KMS-11 (cell line): ENCODE results near the gene KCNA2.
A peak's percentile ranks its signal among the peaks of the same experiment; 100 is the strongest.

Experiments
- H2AFZ ChIP-seq: fragments of 200-600 bp; sonication (generic); 2 replicates; pipeline ENCODE4 v1.6.1; 2016; ENCODE audit warnings: antibody characterized with exemption, mixed run types, low read depth
- H3K27ac ChIP-seq: fragments of 200-600 bp; sonication (generic); 2 replicates; pipeline ENCODE4 v1.6.1; 2016; ENCODE audit warnings: mild to moderate bottlenecking, mixed run types
- H3K27me3 ChIP-seq: fragments of 200-600 bp; sonication (generic); 2 replicates; pipeline ENCODE4 v1.6.1; 2017; ENCODE audit warnings: mild to moderate bottlenecking, low read depth, mixed run types, moderate library complexity; ENCODE audit not compliant: insufficient read depth
- H3K36me3 ChIP-seq: fragments of 200-600 bp; sonication (generic); 2 replicates; pipeline ENCODE4 v1.6.1; 2017; ENCODE audit warnings: mild to moderate bottlenecking, mixed run types; ENCODE audit not compliant: insufficient read depth
- H3K4me1 ChIP-seq: fragments of 200-600 bp; sonication (generic); 2 replicates; pipeline ENCODE4 v1.6.1; 2016; ENCODE audit warnings: mild to moderate bottlenecking, low read depth, mixed run types; ENCODE audit not compliant: poor library complexity, severe bottlenecking
- H3K4me2 ChIP-seq: fragments of 200-600 bp; sonication (generic); 2 replicates; pipeline ENCODE4 v1.7.0; 2016; ENCODE audit warnings: mild to moderate bottlenecking, mixed run types
- H3K4me3 ChIP-seq: fragments of 200-600 bp; sonication (generic); IDR thresholded peaks from 2 replicates; pipeline ENCODE4 v1.6.1; 2017; ENCODE audit warnings: low read depth, low read length, mixed read lengths; ENCODE audit not compliant: insufficient read depth
- H3K79me2 ChIP-seq: fragments of 200-600 bp; sonication (generic); 2 replicates; pipeline ENCODE4 v1.6.1; 2016; ENCODE audit warnings: low read depth, mixed run types; ENCODE audit not compliant: insufficient read depth
- H3K9ac ChIP-seq: fragments of 200-600 bp; sonication (generic); 2 replicates; pipeline ENCODE4 v1.6.1; 2016; ENCODE audit warnings: mild to moderate bottlenecking, mixed run types
- H4K20me1 ChIP-seq: fragments of 200-600 bp; sonication (generic); 2 replicates; pipeline ENCODE4 v1.6.1; 2016; ENCODE audit warnings: mild to moderate bottlenecking, mixed run types; ENCODE audit not compliant: insufficient read depth
- TF ChIP-seq, protein P1 (sequence below): fragments of 200-600 bp; sonication (generic); conservative IDR thresholded peaks from 2 replicates; pipeline ENCODE4 v1.6.1; 2017; ENCODE audit warnings: low read depth, mild to moderate bottlenecking, antibody characterized with exemption, low read length, moderate library complexity, mixed read lengths

Gene KCNA2

GRCh38 chr1:110635434-110635833 is 29.3 kb upstream of the KCNA2 start:
- Histone ChIP-seq H3K36me3 (no peaks in the 10 kb centered on the region), H2AFZ (no peak overlapping the region), H3K27ac (peak overlapping the region; percentile 81), H3K4me1 (peaks cover 98% of the 10 kb centered on the region), H4K20me1 (no peaks in the 10 kb centered on the region), H3K27me3 (no peaks in the 10 kb centered on the region), H3K4me3 (no peak overlapping the region), H3K4me2 (peak overlapping the region; percentile 86), H3K9ac (peak overlapping the region; percentile 32; the same call in 1 of the 2 replicates), H3K79me2 (no peaks in the 10 kb centered on the region)
- TF ChIP-seq, protein P1, sequence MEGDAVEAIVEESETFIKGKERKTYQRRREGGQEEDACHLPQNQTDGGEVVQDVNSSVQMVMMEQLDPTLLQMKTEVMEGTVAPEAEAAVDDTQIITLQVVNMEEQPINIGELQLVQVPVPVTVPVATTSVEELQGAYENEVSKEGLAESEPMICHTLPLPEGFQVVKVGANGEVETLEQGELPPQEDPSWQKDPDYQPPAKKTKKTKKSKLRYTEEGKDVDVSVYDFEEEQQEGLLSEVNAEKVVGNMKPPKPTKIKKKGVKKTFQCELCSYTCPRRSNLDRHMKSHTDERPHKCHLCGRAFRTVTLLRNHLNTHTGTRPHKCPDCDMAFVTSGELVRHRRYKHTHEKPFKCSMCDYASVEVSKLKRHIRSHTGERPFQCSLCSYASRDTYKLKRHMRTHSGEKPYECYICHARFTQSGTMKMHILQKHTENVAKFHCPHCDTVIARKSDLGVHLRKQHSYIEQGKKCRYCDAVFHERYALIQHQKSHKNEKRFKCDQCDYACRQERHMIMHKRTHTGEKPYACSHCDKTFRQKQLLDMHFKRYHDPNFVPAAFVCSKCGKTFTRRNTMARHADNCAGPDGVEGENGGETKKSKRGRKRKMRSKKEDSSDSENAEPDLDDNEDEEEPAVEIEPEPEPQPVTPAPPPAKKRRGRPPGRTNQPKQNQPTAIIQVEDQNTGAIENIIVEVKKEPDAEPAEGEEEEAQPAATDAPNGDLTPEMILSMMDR, result no peak

- no peak overlapping the region for H3K4me3 ChIP-seq
- peaks cover 95% of the 10 kb centered on the region for H3K4me1 ChIP-seq
- peak overlapping the region; percentile 32; the same call in 1 of the 2 replicates for H3K9ac ChIP-seq
- H3K4me2 ChIP-seq, result peak overlapping the region; percentile 86
- H3K36me3 ChIP-seq, result no peaks in the 10 kb centered on the region
- H4K20me1 ChIP-seq, result no peaks in the 10 kb centered on the region
- H3K27ac ChIP-seq, result peak overlapping the region; percentile 81
- TF ChIP-seq, protein P1, result no peak
- H2AFZ ChIP-seq, result no peak overlapping the region
- H3K27me3 ChIP-seq, result no peaks in the 10 kb centered on the region
- H3K79me2 ChIP-seq, result no peaks in the 10 kb centered on the region
These were observed 28.5 kb upstream of the KCNA2 start for GRCh38 chr1:110634455-110635311.

GRCh38 chr1:110634086-110634454 is 27.9 kb upstream of the KCNA2 start:
- Histone ChIP-seq H3K27ac (peak overlapping the region; percentile 81), H2AFZ (no peak overlapping the region), H3K27me3 (no peaks in the 10 kb centered on the region), H3K79me2 (no peaks in the 10 kb centered on the region), H3K4me2 (peak overlapping the region; percentile 86), H3K36me3 (no peaks in the 10 kb centered on the region), H4K20me1 (no peaks in the 10 kb centered on the region), H3K4me1 (peaks cover 89% of the 10 kb centered on the region), H3K4me3 (no peak overlapping the region), H3K9ac (no peak overlapping the region)
- TF ChIP-seq, protein P1, result no peak

DNA sequence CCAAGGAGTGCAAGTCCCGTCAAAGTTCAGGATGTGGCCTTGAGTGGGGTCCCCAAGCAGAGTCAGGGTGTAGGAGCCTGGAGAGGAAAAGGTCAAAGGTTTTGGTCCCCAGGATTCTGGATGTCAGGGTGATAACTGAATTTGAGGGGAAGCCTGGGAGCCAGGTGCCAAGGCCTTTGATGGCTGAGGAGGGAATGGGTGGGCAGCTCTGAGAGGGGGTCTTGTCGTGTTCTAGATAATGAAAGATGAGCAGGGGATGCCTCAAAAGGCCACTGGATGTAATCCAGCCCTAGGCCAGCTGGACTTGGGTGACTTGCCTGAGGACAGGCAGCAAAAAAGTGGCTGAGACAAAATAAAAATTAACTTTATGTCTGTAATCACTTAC is 27.5 kb upstream of the KCNA2 start:
- no peak overlapping the region for H3K4me3 ChIP-seq
- peak overlapping the region; percentile 81 for H3K27ac ChIP-seq
- H3K79me2 ChIP-seq, result no peaks in the 10 kb centered on the region
- no peaks in the 10 kb centered on the region for H3K27me3 ChIP-seq
- no peak overlapping the region for H2AFZ ChIP-seq
- H3K4me1 ChIP-seq, result peaks cover 85% of the 10 kb centered on the region
- H3K36me3 ChIP-seq, result no peaks in the 10 kb centered on the region
- TF ChIP-seq, protein P1, result no peak
- H3K9ac ChIP-seq, result no peak overlapping the region
- peak overlapping the region; percentile 86; the same call in 1 of the 2 replicates for H3K4me2 ChIP-seq
- no peaks in the 10 kb centered on the region for H4K20me1 ChIP-seq
